Subcutaneous adipose tissue (tissue), 4 donors: Measurements from ENCODE around the gene RHO. TPM values are rescaled to one million over a fixed set of nuclear protein-coding genes. Genes with fewer than 3 reads are reported as not detected.

Experiments
- total RNA-seq, 4 donors: library from RNA; depleted of rRNA; stranded (reverse); fragments of >200 nt; gene quantifications; one replicate each; pipeline ENCODE4 v1.1.0, GENCODE V29; 2016
- TF ChIP-seq, protein P1 (sequence below): fragments of 450-650 bp; IDR thresholded peaks from one replicate; pipeline ENCODE4 v1.5.1; 2016; ENCODE audit warnings: low read depth, mild to moderate bottlenecking, control low read depth, antibody characterized with exemption, moderate library complexity

The RHO gene
- total RNA-seq, 4 donors from 2014 or later, result not detected

DNA sequence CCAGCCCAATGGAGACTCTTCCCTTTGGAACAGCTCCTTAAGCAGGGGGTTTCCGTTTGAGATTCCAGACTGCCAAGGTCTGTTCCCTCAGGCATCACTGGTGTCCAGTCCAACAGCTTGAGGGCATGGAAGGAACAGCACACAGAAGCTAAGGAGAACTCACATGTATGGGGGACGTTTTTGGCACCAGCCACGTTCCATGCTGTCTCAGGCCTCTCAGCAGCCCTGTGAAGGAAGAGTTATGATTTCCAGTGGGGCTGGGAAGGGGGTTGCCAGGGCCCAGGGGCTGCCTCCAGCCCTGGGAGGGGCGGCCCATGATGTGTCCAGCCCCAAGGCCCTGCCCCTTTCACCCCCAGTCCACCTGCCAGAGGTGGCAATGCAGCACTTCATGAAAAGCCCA is 7.5 kb upstream of the RHO start:
- TF ChIP-seq, protein P1, sequence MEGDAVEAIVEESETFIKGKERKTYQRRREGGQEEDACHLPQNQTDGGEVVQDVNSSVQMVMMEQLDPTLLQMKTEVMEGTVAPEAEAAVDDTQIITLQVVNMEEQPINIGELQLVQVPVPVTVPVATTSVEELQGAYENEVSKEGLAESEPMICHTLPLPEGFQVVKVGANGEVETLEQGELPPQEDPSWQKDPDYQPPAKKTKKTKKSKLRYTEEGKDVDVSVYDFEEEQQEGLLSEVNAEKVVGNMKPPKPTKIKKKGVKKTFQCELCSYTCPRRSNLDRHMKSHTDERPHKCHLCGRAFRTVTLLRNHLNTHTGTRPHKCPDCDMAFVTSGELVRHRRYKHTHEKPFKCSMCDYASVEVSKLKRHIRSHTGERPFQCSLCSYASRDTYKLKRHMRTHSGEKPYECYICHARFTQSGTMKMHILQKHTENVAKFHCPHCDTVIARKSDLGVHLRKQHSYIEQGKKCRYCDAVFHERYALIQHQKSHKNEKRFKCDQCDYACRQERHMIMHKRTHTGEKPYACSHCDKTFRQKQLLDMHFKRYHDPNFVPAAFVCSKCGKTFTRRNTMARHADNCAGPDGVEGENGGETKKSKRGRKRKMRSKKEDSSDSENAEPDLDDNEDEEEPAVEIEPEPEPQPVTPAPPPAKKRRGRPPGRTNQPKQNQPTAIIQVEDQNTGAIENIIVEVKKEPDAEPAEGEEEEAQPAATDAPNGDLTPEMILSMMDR, result no peak

DNA sequence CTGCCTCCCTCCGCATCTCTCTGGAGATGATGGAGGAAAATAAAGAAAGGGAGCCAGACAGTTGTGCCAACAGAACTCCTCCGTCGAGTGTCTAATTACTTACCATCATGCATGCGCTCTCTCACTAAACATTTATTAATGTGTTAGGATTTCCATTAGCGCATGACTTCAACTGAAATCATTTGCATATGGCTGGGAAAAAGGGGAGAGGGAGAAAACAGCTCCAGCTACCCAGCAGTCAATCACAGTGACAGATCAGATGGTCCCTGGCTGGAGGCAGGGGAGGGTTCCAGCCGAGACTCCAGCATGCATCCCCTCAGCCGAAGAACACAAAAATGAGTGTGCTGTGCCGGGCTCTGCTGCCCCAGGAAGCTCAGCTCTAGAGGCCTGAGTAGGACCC is 6.8 kb upstream of the RHO start:
- TF ChIP-seq, protein P1, result no peak

DNA sequence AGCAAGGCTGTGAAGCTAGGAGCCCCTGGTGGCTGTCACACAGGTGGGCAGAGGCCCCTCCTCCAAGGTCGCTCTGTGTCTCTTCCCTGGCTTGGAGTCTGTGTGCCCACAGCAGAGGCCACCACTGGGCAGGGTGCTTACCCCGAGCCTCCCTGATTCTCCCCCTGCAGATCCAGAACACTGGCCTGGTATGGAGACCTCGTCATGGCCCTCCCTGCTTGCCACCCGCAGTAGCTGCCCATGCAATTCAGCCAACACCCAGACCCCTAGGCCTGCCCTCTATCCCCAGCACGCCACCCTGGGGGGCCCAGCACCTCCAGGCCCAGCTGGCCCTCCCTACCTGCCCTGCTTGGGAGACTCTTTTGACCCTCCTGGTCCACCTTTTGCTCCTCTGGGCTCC is 5.5 kb upstream of the RHO start:
- TF ChIP-seq, protein P1, result no peak

DNA sequence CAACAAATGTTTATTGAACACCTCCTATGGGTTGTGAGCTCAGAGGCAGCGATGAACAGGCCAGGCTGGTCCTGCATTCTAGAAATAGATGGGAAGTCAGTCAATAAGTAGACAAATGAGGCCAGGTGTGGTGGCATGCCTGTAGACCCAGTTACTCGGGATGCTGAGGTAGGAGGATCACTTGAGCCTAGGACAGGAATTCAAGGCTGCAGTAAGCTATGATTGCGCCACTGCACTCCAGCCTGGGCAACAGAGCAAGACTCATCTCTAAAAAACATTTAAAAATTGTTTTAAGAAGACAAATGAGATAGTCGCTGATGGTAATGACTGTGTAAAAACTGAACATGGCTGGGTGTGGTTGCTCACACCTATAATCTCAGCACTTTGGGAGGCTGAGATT is 4.4 kb upstream of the RHO start:
- TF ChIP-seq, protein P1, result no peak

DNA sequence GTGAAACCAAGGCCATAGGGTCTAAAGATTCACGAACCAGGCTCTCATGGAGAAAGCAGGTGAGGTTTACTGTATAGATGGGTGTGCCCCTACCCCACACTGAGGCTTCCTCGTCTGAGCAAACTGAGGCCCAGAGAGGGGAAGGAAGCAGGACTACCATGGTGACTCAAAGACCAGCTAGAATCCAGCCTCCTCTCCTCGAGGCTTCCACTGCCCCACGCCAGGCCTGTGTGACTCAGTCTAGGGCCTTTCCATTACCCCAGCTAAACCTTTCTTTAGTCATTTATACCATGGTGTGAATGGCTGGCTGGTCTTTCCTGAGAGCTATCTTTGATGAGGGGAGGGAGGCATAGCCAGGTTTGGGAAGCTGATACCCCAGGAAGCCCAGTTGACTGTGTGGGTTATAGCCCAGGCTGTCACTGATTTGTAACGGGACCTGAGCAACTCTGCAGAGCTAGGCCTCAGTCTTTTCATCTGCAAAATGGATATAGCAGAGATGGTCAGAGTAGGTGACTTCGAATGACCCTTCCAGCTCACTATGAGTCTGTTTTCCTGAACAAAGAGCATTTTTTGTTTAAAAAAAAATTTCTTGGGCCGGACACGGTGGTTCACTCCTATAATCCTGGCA is 3.0 kb upstream of the RHO start:
- TF ChIP-seq, protein P1, result no peak

DNA sequence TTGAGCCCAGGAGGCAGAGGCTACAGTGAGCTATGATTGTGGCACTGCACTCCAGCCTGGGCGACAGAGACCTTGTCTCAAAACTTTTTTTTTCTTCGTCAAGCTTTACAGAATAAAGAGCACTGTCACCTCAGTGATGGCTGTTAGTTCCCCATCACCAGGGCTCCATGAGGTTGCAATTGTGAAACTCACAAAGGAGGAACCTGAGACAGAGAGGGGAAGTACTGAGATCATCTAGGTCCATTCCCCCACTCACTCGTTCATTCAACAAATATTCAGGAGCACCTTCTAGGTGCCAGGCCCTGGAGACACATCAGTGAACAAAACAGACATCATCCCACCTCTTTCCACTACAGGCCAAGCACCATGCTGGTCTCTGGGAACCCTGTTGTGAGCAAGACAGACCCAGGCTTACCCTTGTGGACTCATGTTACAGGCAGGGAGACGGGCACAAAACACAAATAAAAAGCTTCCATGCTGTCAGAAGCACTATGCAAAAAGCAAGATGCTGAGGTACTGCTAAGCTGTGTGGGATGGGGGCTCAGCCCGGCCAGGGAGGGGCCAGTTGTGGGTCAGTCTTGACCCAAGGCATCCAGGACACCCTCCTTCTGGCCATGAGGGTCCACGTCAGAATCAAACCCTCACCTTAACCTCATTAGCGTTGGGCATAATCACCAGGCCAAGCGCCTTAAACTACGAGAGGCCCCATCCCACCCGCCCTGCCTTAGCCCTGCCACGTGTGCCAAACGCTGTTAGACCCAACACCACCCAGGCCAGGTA is 2.1 kb upstream of the RHO start:
- TF ChIP-seq, protein P1, result no peak

DNA sequence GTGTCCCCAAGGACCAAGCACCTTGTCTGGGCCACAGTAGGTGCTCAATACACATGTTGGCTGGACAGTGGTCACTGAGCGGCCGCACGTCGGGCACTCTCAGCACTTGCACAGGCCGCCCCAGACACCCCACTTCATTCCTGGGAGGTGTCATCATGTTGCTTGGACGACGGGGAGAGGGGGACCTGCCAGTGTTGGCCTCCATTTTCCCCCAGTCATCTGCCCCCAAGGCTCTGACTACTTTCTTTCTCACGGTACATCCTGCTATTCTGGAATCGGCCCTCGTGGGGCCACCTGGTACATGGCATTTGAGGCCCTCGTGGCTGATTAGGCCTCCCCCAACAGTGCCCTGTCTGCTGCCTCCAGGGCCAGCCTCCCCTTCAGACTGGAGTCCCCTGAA is 1.2 kb upstream of the RHO start:
- TF ChIP-seq, protein P1, result no peak
